Measurements from ENCODE around the gene ARMC3.
"Not testable (repeated sequence)": the region's sequence is repeated elsewhere in the genome, so short reads cannot be mapped to it uniquely, and the experiment has no call there.

Gene ARMC3

DNA sequence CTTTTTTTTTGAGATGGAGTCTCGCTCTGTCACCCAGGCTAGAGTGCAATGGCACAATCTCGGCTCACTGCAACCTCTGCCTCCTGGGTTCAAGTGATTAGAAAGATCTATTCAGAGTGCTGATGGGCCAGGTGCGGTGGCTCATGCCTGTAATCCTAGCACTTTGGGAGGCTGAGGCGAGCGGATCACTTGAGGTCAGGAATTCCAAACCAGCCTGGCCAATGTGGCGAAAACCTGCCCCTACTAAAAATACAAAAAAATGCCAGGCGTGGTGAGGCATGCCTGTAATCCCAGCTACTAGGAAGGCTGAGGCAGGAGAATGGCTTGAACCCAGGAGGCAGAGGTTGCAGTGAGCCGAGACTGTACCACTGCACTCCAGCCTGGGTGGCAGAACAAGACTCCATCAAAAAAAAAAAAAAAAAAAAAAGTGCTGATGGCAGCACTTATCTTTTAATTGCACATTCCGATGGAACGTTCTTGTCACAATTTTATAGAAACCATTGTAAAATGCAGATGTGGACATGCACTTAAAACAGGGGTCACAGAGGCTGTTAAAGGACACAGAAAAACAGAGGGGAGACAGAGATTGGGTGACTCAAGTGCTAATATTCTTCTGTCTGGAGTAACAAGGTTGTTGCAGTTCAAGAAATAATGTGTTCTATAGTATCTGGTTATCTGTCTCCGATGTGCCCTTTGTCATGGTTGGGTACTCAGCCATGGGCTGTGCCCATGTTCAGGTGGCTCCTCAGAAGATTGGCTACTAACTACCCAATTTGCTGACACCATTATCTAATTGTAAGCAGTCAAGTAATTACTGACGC lies 142.4 kb downstream of the ARMC3 start:
- not testable (repeated sequence) for DNase-seq (ENCODE audit: low read depth in 4 of 4, low spot score in 1 of 4)

DNA sequence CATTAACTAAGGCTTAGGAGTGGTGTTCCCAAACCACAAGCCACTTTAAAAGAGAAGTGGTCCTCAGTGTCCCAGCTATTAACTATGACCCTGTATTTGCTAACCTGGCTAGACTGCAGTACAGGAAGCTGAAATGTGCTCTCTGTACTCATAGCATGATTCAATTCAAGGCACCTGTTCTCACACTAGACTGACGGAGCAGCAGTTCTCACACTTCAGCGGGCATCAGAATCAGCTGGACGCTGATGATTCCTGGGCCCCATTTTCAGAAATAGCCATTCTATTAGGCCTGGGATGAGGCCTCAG lies 143.0 kb downstream of the ARMC3 start:
- no peak for DNase-seq (ENCODE audit: low read depth in 4 of 4, low spot score in 1 of 4)

DNA sequence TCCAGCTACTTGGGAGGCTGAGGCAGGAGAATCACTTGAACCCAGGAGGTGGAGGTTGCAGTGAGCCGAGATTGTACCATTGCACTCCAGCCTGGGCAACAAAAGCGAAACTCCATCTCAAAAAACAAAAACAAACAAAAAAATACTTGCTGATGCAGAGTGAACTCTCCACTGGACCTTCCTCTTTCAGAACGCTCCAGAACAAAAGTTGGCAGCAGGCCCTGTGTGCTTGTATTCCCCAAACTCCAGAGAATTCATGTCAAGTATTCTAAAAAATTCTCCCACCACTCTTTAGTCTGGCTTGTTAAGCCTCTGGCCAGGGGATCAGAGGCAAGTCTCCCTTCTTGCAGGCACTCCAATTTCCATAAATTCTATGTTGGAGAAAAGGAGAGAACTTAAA lies 144.7 kb downstream of the ARMC3 start:
- not testable (repeated sequence) for DNase-seq (ENCODE audit: low read depth in 4 of 4, low spot score in 1 of 4)

DNA sequence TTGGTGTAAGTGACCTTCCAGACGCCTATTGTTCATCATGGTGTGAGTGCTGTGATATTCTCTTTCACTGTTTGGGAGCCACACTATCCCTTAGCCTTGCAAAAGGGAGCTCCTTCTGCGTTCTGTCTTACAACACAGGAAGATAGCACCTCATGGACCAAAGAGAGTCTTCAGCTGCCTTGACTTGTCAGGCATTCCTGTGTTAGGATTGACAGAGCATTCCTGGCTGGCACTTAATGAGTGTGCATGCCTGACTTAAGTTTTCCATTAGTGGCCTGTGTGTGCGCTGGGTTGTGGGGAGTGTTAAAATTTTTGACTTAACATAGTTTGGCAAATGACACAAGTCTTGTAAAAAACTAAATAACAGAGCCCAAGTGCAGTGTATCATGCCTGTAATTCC lies 145.7 kb downstream of the ARMC3 start:
- no peak for DNase-seq (ENCODE audit: low read depth in 4 of 4, low spot score in 1 of 4)

DNA sequence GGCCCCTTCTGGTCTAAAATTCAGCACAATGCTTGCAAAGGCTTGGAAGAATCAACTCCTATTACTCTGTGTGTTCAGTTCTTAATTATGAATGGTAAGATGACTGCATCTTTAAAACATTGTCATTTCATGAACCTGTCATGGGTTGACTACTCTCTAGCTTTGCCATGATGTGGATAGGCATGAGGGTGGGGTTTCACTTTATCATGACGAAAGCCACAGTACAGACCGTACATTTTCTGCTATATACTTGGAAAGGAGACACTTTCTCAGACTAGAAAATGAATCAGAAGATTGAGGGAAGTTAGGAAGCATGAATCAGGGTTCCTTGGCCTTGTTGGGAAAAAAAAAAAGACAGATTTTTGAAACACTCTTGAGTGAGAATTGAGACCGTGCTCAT lies 147.8 kb downstream of the ARMC3 start:
- no peak for DNase-seq (ENCODE audit: low read depth in 4 of 4, low spot score in 1 of 4)

DNA sequence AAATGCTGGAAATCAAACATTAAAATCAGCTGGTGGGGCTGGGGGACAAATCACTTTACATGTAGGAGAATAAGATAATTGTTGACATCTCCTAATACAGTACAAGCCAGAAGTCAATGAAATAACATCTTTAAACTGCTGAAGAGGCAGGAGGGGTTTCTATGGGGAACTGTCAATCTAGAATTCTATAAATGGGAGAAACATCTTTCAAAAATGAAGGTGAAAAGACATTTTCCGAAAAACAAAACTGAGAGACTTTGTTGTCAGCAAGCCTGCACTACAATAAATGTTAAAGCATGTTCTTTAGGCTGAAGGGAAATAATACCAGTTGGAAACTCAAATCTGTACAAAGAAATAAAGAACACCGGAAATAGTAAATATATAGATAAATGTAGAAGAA lies 150.3 kb downstream of the ARMC3 start:
- no peak for DNase-seq (ENCODE audit: low read depth in 4 of 4, low spot score in 1 of 4)

DNA sequence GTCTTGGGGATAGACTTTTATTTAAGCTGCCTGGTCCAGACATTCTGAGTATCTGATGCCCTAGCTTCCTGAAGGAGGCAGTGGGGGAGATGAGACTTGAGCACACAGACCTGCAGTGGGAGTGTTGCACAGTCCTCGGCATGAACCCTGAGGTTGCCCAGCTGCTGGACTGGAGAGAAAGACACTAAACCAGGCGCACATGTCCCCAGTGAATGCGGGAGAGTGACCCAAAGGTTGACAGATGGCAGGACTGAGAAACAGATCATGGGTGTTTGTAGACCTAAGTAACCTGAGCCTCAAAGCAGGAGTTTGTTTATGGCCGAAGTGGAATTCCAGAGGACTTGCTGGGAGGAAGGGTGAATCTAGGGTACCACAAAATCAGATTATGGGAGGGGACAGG lies 151.8 kb downstream of the ARMC3 start:
- no peak for DNase-seq (ENCODE audit: low read depth in 4 of 4, low spot score in 1 of 4)

DNA sequence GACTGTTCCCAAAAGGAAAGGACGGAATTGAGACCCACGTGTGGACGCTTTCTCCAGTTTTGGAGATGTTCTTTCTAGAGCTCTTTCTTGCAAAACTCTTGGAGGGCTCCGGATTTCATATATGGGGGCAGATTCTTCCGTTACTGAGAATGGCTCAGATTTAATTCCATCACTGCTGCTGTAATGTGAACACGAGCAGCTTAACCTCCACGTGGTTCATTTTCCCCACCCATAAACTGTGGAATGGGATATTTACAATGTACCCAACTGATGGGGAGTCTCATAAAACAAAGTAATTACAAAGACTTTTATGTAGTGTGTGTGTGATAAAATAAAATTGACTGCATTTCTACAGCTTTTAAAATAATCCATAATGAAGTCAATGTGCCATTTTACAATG lies 152.4 kb downstream of the ARMC3 start:
- DNase-seq (ENCODE audit: low read depth in 4 of 4, low spot score in 1 of 4), result no peak

DNA sequence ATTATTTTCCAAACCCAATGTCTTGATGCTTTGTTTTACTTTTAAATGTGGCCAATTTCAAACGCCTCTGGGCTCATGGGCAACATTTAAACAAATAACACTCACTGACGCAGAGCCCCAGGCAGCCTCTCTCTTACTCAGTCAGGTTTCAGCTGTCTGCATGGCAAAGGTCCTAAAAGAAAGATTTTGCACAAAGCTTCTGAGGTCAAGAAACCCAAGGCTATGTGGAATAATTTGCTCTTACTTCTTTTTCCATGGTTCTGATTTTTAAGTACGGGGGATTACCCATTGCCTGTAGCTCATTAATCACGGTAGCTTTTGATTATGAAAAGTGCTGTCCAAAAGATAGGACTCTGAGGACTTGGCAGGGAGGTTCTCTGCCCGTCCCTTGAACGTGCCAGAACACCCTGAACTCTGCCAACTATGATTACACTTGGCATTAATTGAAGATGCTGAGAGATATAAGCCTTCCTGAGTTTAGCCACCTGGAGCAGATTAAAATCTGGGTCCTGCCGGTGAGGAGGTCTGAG lies 153.4 kb downstream of the ARMC3 start:
- no peak for DNase-seq (ENCODE audit: low read depth in 4 of 4, low spot score in 1 of 4)

DNA sequence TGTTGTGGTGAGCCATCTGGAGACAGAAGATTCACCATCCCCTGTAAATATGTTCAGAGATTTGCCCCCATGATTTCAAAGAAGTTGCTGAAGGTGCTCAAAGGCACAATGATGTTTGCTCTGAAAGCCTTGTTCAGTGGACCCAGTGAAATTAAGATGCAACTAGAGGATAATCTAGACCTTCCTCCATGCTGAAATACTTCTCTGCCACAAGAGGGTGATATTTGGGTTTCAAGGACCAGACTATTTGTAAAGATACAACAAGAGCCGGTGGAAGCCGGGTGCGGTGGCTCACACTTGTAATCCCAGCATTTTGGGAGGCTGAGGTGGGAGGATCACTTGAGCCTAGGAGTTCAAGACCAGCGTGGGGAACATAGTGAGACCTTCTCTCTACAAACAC lies 154.0 kb downstream of the ARMC3 start:
- DNase-seq (ENCODE audit: low read depth in 4 of 4, low spot score in 1 of 4), result no peak
